ENCODE results near the gene RNF215.

The RNF215 gene

DNA sequence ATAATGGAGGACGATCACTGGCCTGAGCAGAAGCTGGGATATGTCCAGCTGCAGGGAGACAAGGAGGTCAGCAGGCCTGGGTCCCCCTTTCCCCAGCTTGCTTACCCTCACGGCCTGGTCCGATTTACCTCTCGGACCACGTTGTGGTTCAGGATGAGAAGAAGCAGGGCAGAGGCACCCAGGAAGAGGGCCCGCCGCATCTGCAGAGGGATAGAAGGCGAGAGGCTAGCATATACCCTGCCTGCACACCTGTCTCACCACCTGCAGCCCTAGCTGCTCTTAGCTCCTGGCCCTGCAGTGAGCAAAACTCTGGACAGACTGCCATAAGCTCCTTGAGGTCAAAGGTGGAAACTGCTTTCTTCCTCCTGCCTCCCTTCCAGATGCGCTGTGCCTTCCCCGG, 1.3 kb downstream of the RNF215 start:
- TF ChIP-seq CTCF (IDR thresholded peaks at IDR 0.05; ENCODE audit: insufficient read depth, low read depth, low read length, missing control alignments): no peak
- DNase-seq (ENCODE audit: low read depth): no peak
- no peak overlapping the region for H3K4me3 ChIP-seq (ENCODE audit: low read length)

DNA sequence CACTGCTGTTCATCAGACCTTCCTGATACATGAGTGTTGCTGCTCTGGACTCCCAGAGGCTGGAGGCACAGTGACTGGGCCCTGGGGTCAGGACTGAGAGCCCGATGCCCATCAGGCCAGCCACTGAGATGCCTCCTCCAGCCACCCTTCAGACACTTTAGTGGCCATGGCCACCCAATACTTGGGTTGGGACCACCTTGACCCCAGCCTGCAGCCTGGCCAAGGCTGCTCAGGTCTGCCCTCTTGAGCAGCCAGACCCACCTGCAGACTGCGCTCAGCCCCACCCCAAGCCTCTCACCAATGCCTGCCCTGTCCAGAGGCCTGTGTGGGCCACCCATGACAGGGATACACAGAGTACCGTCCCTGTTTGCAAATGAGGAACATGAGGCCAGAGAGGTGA, 4.2 kb downstream of the RNF215 start:
- no peak for TF ChIP-seq CTCF (IDR thresholded peaks at IDR 0.05; ENCODE audit: insufficient read depth, low read depth, low read length, missing control alignments)
- H3K4me3 ChIP-seq (ENCODE audit: low read length): no peak overlapping the region
- no peak for DNase-seq (ENCODE audit: low read depth)

DNA sequence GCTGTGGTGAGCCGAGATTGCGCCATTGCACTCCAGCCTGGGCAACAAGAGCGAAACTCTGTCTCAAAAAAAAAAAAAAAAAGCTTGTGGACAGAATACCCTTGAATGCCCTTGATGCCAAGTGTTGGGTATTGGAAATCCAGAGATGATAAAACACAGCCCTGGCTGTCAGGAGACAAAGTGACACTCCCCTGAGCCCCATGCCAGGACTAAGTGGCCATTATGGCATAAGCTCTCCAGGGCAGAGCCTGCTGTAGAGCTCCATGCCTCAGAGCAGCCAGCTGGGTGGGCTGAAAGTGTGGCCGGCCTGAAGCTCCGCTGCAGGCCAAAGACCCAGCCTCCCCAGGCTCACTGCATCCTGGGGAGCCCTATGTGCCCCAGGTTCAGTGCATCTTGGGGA, 4.9 kb downstream of the RNF215 start:
- TF ChIP-seq CTCF (IDR thresholded peaks at IDR 0.05; ENCODE audit: insufficient read depth, low read depth, low read length, missing control alignments): no peak
- no peak for DNase-seq (ENCODE audit: low read depth)
- no peak overlapping the region for H3K4me3 ChIP-seq (ENCODE audit: low read length)

- H3K4me3 ChIP-seq (ENCODE audit: low read length): no peak overlapping the region
- TF ChIP-seq CTCF (IDR thresholded peaks at IDR 0.05; ENCODE audit: insufficient read depth, low read depth, low read length, missing control alignments): no peak
- DNase-seq (ENCODE audit: low read depth): no peak
Measured at GRCh38 chr22:30381264-30381663, 5.9 kb downstream of the RNF215 start.

- DNase-seq (ENCODE audit: low read depth): no peak
- TF ChIP-seq CTCF (IDR thresholded peaks at IDR 0.05; ENCODE audit: insufficient read depth, low read depth, low read length, missing control alignments): no peak
- H3K4me3 ChIP-seq (ENCODE audit: low read length): no peak overlapping the region
Measured at GRCh38 chr22:30380011-30380410, 7.2 kb downstream of the RNF215 start.

DNA sequence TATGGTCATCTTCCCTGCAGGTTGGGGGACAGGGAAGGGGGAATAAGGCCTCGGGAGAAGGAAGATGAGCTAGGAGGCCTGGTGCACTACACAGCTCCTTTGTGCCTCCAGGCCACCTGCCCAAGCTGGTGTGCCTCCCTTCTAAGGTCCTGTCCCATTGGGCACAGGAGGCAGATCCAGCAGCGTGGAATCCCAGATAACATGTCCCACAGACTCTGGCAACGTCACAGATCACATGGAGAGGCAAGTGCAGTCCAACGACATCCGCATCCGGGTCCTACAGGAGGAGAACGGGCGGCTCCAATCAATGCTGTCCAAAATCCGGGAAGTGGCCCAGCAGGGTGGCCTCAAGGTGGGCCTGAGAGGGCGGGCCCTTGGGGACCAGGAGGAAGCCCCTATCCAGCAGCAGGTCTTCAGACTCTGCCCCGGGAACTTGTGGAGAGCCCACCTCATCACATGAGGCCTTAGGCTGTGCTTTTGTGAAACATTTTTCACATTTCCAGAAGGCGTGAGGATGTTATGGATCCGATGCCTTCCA, 11.8 kb downstream of the RNF215 start:
- no peak for TF ChIP-seq CTCF (IDR thresholded peaks at IDR 0.05; ENCODE audit: insufficient read depth, low read depth, low read length, missing control alignments)
- H3K4me3 ChIP-seq (ENCODE audit: low read length): no peak overlapping the region
- DNase-seq (ENCODE audit: low read depth): no peak
